HEK293 (cell line): Measurements from ENCODE around the gene SUSD4.

Source experiments
- CTCF ChIA-PET: fragments of 350-600 bp; formaldehyde crosslinking; extraction: SDS; loops from one replicate; lab custom pipeline; 2021; ENCODE audit warnings: antibody characterized with exemption; lab: Yijun Ruan, JAX
- POLR2A ChIA-PET: fragments of 300-600 bp; formaldehyde crosslinking; extraction: SDS; loops from one replicate; lab custom pipeline; 2020; ENCODE audit warnings: antibody characterized with exemption, inconsistent platforms; lab: Yijun Ruan, JAX
- H3K27ac ChIP-seq: fragments of 200-500 bp; sonication (Bioruptor generic); 2 replicates; pipeline ENCODE4 v1.5.1; 2014; ENCODE audit warnings: low read depth, low read length, control low read depth, inconsistent platforms; ENCODE audit errors: extremely low read depth
- H3K36me3 ChIP-seq, 2 experiments: fragments of 200-500 bp in 1 of 2; sonication (Bioruptor generic) in 1 of 2; 1 replicate in 1 of 2; 2 replicates in 1 of 2; pipeline ENCODE4 v1.5.1; 2014 to 2017; ENCODE audit warnings: inconsistent platforms in 2 of 2, low read length in 2 of 2; ENCODE audit not compliant: control insufficient read depth in 2 of 2, insufficient read depth in 1 of 2
- H3K4me1 ChIP-seq: fragments of 200-500 bp; sonication (Bioruptor generic); 2 replicates; pipeline ENCODE4 v1.5.1; 2014; ENCODE audit warnings: mild to moderate bottlenecking, low read length, inconsistent platforms; ENCODE audit not compliant: control insufficient read depth, insufficient read depth
- H3K4me3 ChIP-seq: 2 replicates; pipeline ENCODE4 v1.5.1; 2011; ENCODE audit warnings: low read depth, mild to moderate bottlenecking, control low read depth, low read length, moderate library complexity
- H3K9me3 ChIP-seq: fragments of 200-500 bp; sonication (Bioruptor generic); 2 replicates; pipeline ENCODE4 v1.5.1; 2014; ENCODE audit warnings: low read depth, low read length, inconsistent platforms; ENCODE audit not compliant: control insufficient read depth, insufficient read depth
- INSM2 ChIP-seq: fragments of 450-650 bp; formaldehyde crosslinking; IDR thresholded peaks from 2 replicates; pipeline ENCODE4 v1.5.1; 2016; ENCODE audit warnings: missing biosample characterization, missing genetic modification characterization
- KLF10 ChIP-seq: fragments of 450-650 bp; IDR thresholded peaks from 2 replicates; pipeline ENCODE4 v1.5.1; 2018; ENCODE audit warnings: missing biosample characterization, mild to moderate bottlenecking, missing genetic modification characterization
- PRDM2 ChIP-seq: fragments of 450-650 bp; formaldehyde crosslinking; IDR thresholded peaks from 2 replicates; pipeline ENCODE4 v1.5.1; 2016; ENCODE audit warnings: missing biosample characterization, missing genetic modification characterization, borderline replicate concordance
- ZNF112 ChIP-seq: fragments of 450-650 bp; formaldehyde crosslinking; IDR thresholded peaks from 2 replicates; pipeline ENCODE4 v1.5.0; 2017; ENCODE audit warnings: missing biosample characterization, missing genetic modification characterization
- ZNF169 ChIP-seq: fragments of 450-650 bp; formaldehyde crosslinking; IDR thresholded peaks from 2 replicates; pipeline ENCODE4 v1.5.1; 2016; ENCODE audit warnings: missing biosample characterization, missing genetic modification characterization
- ZNF223 ChIP-seq: fragments of 450-650 bp; formaldehyde crosslinking; IDR thresholded peaks from 2 replicates; pipeline ENCODE4 v1.5.1; 2016; ENCODE audit warnings: missing biosample characterization, missing genetic modification characterization
- ZNF239 ChIP-seq: fragments of 450-650 bp; formaldehyde crosslinking; IDR thresholded peaks from 2 replicates; pipeline ENCODE4 v1.5.1; 2016; ENCODE audit warnings: missing biosample characterization, missing genetic modification characterization
- ZNF37A ChIP-seq: fragments of 450-650 bp; IDR thresholded peaks from 2 replicates; pipeline ENCODE4 v1.5.1; 2018; ENCODE audit warnings: missing biosample characterization, missing genetic modification characterization
- ZNF416 ChIP-seq: fragments of 450-650 bp; formaldehyde crosslinking; IDR thresholded peaks from 2 replicates; pipeline ENCODE4 v1.5.1; 2016; ENCODE audit warnings: missing biosample characterization, missing genetic modification characterization
- ZNF48 ChIP-seq: fragments of 450-650 bp; formaldehyde crosslinking; IDR thresholded peaks from 2 replicates; pipeline ENCODE4 v1.5.1; 2016; ENCODE audit warnings: missing biosample characterization, missing genetic modification characterization
- ZNF560 ChIP-seq: fragments of 450-650 bp; formaldehyde crosslinking; IDR thresholded peaks from 2 replicates; pipeline ENCODE4 v1.5.1; 2017; ENCODE audit warnings: missing biosample characterization, missing genetic modification characterization, borderline replicate concordance
- ZNF624 ChIP-seq: fragments of 450-650 bp; formaldehyde crosslinking; IDR thresholded peaks from 2 replicates; pipeline ENCODE4 v1.5.1; 2017; ENCODE audit warnings: missing biosample characterization, missing genetic modification characterization
- ZNF639 ChIP-seq: fragments of 450-650 bp; formaldehyde crosslinking; IDR thresholded peaks from 2 replicates; pipeline ENCODE4 v1.5.1; 2016; ENCODE audit warnings: missing biosample characterization, missing genetic modification characterization
- ZNF654 ChIP-seq: fragments of 450-650 bp; formaldehyde crosslinking; IDR thresholded peaks from 2 replicates; pipeline ENCODE4 v1.5.1; 2016; ENCODE audit warnings: low read depth, missing biosample characterization, missing genetic modification characterization
- ZNF792 ChIP-seq: fragments of 450-650 bp; formaldehyde crosslinking; IDR thresholded peaks from 2 replicates; pipeline ENCODE4 v1.5.1; 2016; ENCODE audit warnings: missing biosample characterization, missing genetic modification characterization
- TF ChIP-seq, protein P1 (sequence below): fragments of 450-650 bp; formaldehyde crosslinking; IDR thresholded peaks from 2 replicates; pipeline ENCODE4 v1.5.1; 2016; ENCODE audit warnings: missing biosample characterization, missing genetic modification characterization
- TF ChIP-seq, protein P2 (sequence below): fragments of 450-650 bp; formaldehyde crosslinking; IDR thresholded peaks from 2 replicates; pipeline ENCODE4; 2016; ENCODE audit warnings: missing biosample characterization, missing genetic modification characterization

SUSD4 gene

GRCh38 chr1:223230161-223230881, 133.7 kb downstream of the SUSD4 start:
- H3K4me1 ChIP-seq = no peaks in the 10 kb centered on the region
- H3K9me3 ChIP-seq = no peaks in the 10 kb centered on the region
- no peak overlapping the region for H3K4me3 ChIP-seq
- H3K36me3 ChIP-seq = no peaks in the 10 kb centered on the region
- no peak overlapping the region for H3K27ac ChIP-seq
- ChIA-PET CTCF (interaction anchor here (1.5 kb wide), 1 partner anchor 97 kb away, joined by 7 read pairs; no protein-coding TSS in a partner anchor), POLR2A (no interaction called here)
- TF ChIP-seq ZNF624 = no peak
- no peak for TF ChIP-seq ZNF792 (tag by site-specific recombination)
- TF ChIP-seq ZNF639 = no peak
- TF ChIP-seq ZNF223 (tag by site-specific recombination) = no peak
- TF ChIP-seq, protein P1, sequence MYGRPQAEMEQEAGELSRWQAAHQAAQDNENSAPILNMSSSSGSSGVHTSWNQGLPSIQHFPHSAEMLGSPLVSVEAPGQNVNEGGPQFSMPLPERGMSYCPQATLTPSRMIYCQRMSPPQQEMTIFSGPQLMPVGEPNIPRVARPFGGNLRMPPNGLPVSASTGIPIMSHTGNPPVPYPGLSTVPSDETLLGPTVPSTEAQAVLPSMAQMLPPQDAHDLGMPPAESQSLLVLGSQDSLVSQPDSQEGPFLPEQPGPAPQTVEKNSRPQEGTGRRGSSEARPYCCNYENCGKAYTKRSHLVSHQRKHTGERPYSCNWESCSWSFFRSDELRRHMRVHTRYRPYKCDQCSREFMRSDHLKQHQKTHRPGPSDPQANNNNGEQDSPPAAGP (tag by site-specific recombination) = no peak
- no peak for TF ChIP-seq ZNF654 (tag by site-specific recombination)
- no peak for TF ChIP-seq KLF10 (tag by site-specific recombination)
- no peak for TF ChIP-seq ZNF239 (tag by site-specific recombination)
- TF ChIP-seq ZNF169 (tag by site-specific recombination) = no peak
- TF ChIP-seq ZNF37A = no peak
- TF ChIP-seq ZNF48 = no peak
- TF ChIP-seq ZNF416 = no peak
- no peak for TF ChIP-seq ZNF560 (tag by site-specific recombination)
- TF ChIP-seq INSM2 (tag by site-specific recombination) = no peak
- TF ChIP-seq PRDM2 (tag by site-specific recombination) = no peak
- no peak for TF ChIP-seq ZNF112 (tag by site-specific recombination)
- TF ChIP-seq, protein P2, sequence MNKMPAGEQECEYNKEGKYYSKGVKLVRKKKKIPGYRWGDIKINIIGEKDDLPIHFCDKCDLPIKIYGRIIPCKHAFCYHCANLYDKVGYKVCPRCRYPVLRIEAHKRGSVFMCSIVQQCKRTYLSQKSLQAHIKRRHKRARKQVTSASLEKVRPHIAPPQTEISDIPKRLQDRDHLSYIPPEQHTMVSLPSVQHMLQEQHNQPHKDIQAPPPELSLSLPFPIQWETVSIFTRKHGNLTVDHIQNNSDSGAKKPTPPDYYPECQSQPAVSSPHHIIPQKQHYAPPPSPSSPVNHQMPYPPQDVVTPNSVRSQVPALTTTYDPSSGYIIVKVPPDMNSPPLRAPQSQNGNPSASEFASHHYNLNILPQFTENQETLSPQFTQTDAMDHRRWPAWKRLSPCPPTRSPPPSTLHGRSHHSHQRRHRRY (tag by site-specific recombination) = no peak
